WTC11 (cell line): ENCODE data around the gene GDI1. TPM values are rescaled to one million over a fixed set of nuclear protein-coding genes. Genes with fewer than 3 reads are reported as not detected.

Experiments used
- ATAC-seq: fragments of 200-7000 bp; cut with Tn5 transposase; 2 replicates; pipeline ENCODE4 v1.10.0; 2021; ENCODE audit warnings: mild to moderate bottlenecking, moderate library complexity
- CTCF ChIA-PET: fragments of 300-600 bp; sonication (Branson Sonifier 250); formaldehyde crosslinking; loops from one replicate; lab custom pipeline; 2021; ENCODE audit warnings: antibody characterized with exemption; lab: Charles Lee
- POLR2A ChIA-PET: fragments of 350-600 bp; sonication (Branson Sonifier 250); formaldehyde crosslinking; loops from one replicate; lab custom pipeline; 2021; ENCODE audit warnings: antibody characterized with exemption; lab: Charles Lee
- DNase-seq: peaks from one replicate; pipeline ENCODE4 v3.0.0; 2021; ENCODE audit warnings: low spot score
- H3K27ac Mint-ChIP-seq: 2 replicates; pipeline ENCODE4 v1.8.0; 2021; ENCODE audit warnings: mixed read lengths
- H3K27me3 Mint-ChIP-seq: 2 replicates; pipeline ENCODE4 v1.8.0; 2021; ENCODE audit warnings: low read depth, mild to moderate bottlenecking, moderate library complexity, mixed read lengths
- H3K36me3 Mint-ChIP-seq: 2 replicates; pipeline ENCODE4 v1.8.0; 2021; ENCODE audit warnings: mixed read lengths
- H3K4me1 Mint-ChIP-seq: 2 replicates; pipeline ENCODE4 v1.8.0; 2022; ENCODE audit warnings: mixed read lengths
- H3K4me3 Mint-ChIP-seq: 2 replicates; pipeline ENCODE4 v1.8.0; 2021; ENCODE audit warnings: mild to moderate bottlenecking, moderate library complexity, mixed read lengths
- H3K9me3 Mint-ChIP-seq: 2 replicates; pipeline ENCODE4 v1.8.0; 2021; ENCODE audit warnings: mixed read lengths
- ELF4 ChIP-seq: sonication (generic); formaldehyde crosslinking; IDR thresholded peaks from 2 replicates; pipeline ENCODE4 v1.8.1; 2022; ENCODE audit warnings: low read depth, mild to moderate bottlenecking, moderate library complexity, missing genetic modification reagents
- FOXJ3 ChIP-seq: sonication (generic); formaldehyde crosslinking; IDR thresholded peaks from 2 replicates; pipeline ENCODE4 v1.9.0; 2021; ENCODE audit warnings: missing genetic modification reagents, mild to moderate bottlenecking, borderline replicate concordance
- FOXP1 ChIP-seq: sonication (generic); formaldehyde crosslinking; IDR thresholded peaks from 2 replicates; pipeline ENCODE4 v1.8.0; 2022; ENCODE audit warnings: missing genetic modification reagents, mild to moderate bottlenecking, moderate library complexity, borderline replicate concordance
- GRHL2 ChIP-seq: fragments of 250-450 bp; sonication (Bioruptor Pico); IDR thresholded peaks from 2 replicates; pipeline ENCODE4 v1.8.0; 2022; ENCODE audit warnings: mild to moderate bottlenecking, moderate library complexity; ENCODE audit not compliant: insufficient replicate concordance, severe bottlenecking
- NR3C1 ChIP-seq: sonication (generic); formaldehyde crosslinking; conservative IDR thresholded peaks from 2 replicates; pipeline ENCODE4 v1.8.1; 2023; ENCODE audit warnings: low read depth, mild to moderate bottlenecking, missing genetic modification reagents
- OVOL2 ChIP-seq: fragments of 250-450 bp; sonication (Bioruptor Pico); IDR thresholded peaks from 2 replicates; pipeline ENCODE4 v1.9.0; 2021; ENCODE audit warnings: mild to moderate bottlenecking, borderline replicate concordance
- RELA ChIP-seq: sonication (generic); formaldehyde crosslinking; IDR thresholded peaks from 2 replicates; pipeline ENCODE4 v1.8.1; 2022; ENCODE audit warnings: missing genetic modification reagents, mild to moderate bottlenecking, borderline replicate concordance
- SOX15 ChIP-seq: fragments of 250-450 bp; sonication (Bioruptor Pico); IDR thresholded peaks from 2 replicates; pipeline ENCODE4 v1.9.0; 2021; ENCODE audit warnings: mild to moderate bottlenecking
- TEAD4 ChIP-seq: sonication (generic); formaldehyde crosslinking; IDR thresholded peaks from 2 replicates; pipeline ENCODE4 v1.8.0; 2022; ENCODE audit warnings: mild to moderate bottlenecking, missing genetic modification reagents
- ZNF423 ChIP-seq: fragments of 250-450 bp; sonication (Bioruptor Pico); IDR thresholded peaks from 2 replicates; pipeline ENCODE4 v2.1.2; 2022; ENCODE audit warnings: mild to moderate bottlenecking, moderate library complexity
- total RNA-seq: library from RNA; stranded (reverse); gene quantifications from 3 replicates; pipeline ENCODE4 v1.2.3, GENCODE V29; 2021
- TF ChIP-seq, protein P1 (sequence below): sonication (generic); formaldehyde crosslinking; IDR thresholded peaks from 2 replicates; pipeline ENCODE4 v1.8.0; 2023; ENCODE audit warnings: mild to moderate bottlenecking, missing genetic modification reagents
- TF ChIP-seq, protein P2 (sequence below): sonication (generic); formaldehyde crosslinking; IDR thresholded peaks from 2 replicates; pipeline ENCODE4 v1.8.1; 2023; ENCODE audit warnings: mild to moderate bottlenecking, moderate library complexity, missing genetic modification reagents
- TF ChIP-seq, protein P3 (sequence below): sonication (generic); formaldehyde crosslinking; IDR thresholded peaks from 2 replicates; pipeline ENCODE4 v1.8.1; 2022; ENCODE audit warnings: low read depth, missing genetic modification reagents, borderline replicate concordance
- TF ChIP-seq, protein P4 (sequence below): sonication (generic); formaldehyde crosslinking; IDR thresholded peaks from 2 replicates; pipeline ENCODE4 v1.8.0; 2022; ENCODE audit warnings: mild to moderate bottlenecking, missing genetic modification reagents
- TF ChIP-seq, protein P5 (sequence below): sonication (generic); formaldehyde crosslinking; IDR thresholded peaks from 2 replicates; pipeline ENCODE4 v1.8.0; 2023; ENCODE audit warnings: missing genetic modification reagents, mild to moderate bottlenecking, borderline replicate concordance
- TF ChIP-seq, protein P6 (sequence below): sonication (generic); formaldehyde crosslinking; IDR thresholded peaks from 2 replicates; pipeline ENCODE4 v1.8.0; 2023; ENCODE audit warnings: missing genetic modification reagents
- TF ChIP-seq, protein P7 (sequence below): fragments of 250-450 bp; sonication (Bioruptor Pico); IDR thresholded peaks from 2 replicates; pipeline ENCODE4 v1.8.0; 2021; ENCODE audit warnings: mild to moderate bottlenecking

GDI1 gene
- total RNA-seq, 1 experiment from 2014 or later: 108 TPM

DNA sequence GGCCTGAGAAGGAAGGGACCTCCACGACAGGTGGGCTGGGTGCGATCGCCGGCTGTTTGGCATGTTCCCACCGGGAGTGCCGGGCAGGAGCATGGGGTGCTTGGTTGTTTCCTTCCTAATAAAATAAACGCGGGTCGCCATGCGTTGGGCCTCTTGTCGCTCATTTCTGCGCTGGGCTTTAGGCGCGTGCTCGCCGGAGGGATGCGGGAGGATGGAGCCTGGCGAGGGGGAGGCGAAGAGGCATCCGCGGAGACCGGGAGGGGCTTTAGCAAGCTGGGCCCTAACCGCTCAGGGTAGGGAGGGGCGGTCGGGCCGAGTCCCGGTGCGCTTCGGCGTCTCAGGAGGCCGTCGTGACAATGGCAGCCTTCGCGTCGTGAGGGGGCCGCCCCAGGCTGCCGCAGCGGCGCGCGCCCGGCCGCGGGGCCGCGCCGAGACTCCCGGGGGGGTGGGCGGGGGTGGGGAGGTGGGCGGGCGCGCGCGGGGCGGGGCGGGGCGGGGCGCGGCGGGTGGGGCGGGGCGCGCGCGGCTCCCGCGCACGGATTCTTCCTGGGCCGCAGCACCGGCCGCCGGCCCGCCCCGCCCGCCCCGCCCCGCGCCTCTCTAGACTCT lies 476 bp upstream of the GDI1 start (continued):
- TF ChIP-seq OVOL2 (CRISPR knock-in tag): no peak

DNA sequence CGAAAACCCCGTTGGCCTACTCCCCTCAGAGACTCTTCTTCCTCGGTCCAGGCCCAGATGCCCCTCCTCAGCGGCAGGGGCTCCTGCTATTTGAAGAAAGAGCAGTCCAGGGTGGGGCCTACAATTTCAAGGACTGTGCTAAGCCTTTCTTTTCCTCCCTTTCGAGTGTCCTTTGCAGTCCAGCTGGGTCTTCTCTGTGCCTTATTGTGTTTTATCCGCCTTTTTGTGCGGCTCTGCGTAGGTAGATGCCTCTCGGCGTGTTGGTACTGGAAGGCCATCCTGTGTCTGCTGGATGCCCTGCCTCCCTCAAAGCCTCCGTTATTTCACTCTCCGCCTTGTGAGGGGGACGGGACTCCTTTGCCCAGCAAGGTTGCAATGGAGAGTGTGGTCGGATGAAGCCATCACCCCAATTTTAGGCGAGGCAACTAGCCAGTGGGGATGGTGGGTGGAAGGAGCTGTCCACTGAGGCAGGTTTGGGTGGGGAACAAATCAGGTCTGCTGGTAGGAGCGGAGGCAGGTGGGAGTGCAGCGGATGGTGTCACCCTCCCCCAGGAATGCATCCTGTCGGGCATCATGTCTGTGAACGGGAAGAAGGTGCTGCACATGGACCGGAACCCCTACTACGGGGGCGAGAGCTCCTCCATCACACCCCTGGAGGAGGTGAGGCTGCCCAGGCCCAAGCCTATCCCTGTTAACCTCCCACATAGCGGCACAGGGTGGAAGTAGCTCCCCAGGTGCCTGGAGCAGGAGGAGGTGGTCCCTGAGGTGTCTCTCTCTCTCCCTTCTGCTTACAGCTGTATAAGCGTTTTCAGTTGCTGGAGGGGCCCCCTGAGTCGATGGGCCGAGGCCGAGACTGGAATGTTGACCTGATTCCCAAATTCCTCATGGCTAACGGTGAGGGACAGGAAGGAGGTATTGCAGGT lies 1.3 kb downstream of the GDI1 start:
- no peak for TF ChIP-seq GRHL2 (CRISPR knock-in tag)
- TF ChIP-seq, protein P1, sequence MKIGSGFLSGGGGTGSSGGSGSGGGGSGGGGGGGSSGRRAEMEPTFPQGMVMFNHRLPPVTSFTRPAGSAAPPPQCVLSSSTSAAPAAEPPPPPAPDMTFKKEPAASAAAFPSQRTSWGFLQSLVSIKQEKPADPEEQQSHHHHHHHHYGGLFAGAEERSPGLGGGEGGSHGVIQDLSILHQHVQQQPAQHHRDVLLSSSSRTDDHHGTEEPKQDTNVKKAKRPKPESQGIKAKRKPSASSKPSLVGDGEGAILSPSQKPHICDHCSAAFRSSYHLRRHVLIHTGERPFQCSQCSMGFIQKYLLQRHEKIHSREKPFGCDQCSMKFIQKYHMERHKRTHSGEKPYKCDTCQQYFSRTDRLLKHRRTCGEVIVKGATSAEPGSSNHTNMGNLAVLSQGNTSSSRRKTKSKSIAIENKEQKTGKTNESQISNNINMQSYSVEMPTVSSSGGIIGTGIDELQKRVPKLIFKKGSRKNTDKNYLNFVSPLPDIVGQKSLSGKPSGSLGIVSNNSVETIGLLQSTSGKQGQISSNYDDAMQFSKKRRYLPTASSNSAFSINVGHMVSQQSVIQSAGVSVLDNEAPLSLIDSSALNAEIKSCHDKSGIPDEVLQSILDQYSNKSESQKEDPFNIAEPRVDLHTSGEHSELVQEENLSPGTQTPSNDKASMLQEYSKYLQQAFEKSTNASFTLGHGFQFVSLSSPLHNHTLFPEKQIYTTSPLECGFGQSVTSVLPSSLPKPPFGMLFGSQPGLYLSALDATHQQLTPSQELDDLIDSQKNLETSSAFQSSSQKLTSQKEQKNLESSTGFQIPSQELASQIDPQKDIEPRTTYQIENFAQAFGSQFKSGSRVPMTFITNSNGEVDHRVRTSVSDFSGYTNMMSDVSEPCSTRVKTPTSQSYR (CRISPR knock-in tag): no peak
- TF ChIP-seq ELF4 (CRISPR knock-in tag): no peak
- TF ChIP-seq OVOL2 (CRISPR knock-in tag): no peak
- TF ChIP-seq, protein P2, sequence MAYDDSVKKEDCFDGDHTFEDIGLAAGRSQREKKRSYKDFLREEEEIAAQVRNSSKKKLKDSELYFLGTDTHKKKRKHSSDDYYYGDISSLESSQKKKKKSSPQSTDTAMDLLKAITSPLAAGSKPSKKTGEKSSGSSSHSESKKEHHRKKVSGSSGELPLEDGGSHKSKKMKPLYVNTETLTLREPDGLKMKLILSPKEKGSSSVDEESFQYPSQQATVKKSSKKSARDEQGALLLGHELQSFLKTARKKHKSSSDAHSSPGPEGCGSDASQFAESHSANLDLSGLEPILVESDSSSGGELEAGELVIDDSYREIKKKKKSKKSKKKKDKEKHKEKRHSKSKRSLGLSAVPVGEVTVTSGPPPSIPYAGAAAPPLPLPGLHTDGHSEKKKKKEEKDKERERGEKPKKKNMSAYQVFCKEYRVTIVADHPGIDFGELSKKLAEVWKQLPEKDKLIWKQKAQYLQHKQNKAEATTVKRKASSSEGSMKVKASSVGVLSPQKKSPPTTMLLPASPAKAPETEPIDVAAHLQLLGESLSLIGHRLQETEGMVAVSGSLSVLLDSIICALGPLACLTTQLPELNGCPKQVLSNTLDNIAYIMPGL (CRISPR knock-in tag): no peak
- TF ChIP-seq, protein P3, sequence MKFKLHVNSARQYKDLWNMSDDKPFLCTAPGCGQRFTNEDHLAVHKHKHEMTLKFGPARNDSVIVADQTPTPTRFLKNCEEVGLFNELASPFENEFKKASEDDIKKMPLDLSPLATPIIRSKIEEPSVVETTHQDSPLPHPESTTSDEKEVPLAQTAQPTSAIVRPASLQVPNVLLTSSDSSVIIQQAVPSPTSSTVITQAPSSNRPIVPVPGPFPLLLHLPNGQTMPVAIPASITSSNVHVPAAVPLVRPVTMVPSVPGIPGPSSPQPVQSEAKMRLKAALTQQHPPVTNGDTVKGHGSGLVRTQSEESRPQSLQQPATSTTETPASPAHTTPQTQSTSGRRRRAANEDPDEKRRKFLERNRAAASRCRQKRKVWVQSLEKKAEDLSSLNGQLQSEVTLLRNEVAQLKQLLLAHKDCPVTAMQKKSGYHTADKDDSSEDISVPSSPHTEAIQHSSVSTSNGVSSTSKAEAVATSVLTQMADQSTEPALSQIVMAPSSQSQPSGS (CRISPR knock-in tag): no peak
- TF ChIP-seq FOXJ3: no peak
- TF ChIP-seq, protein P4, sequence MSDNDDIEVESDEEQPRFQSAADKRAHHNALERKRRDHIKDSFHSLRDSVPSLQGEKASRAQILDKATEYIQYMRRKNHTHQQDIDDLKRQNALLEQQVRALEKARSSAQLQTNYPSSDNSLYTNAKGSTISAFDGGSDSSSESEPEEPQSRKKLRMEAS (CRISPR knock-in tag): no peak
- TF ChIP-seq, protein P5, sequence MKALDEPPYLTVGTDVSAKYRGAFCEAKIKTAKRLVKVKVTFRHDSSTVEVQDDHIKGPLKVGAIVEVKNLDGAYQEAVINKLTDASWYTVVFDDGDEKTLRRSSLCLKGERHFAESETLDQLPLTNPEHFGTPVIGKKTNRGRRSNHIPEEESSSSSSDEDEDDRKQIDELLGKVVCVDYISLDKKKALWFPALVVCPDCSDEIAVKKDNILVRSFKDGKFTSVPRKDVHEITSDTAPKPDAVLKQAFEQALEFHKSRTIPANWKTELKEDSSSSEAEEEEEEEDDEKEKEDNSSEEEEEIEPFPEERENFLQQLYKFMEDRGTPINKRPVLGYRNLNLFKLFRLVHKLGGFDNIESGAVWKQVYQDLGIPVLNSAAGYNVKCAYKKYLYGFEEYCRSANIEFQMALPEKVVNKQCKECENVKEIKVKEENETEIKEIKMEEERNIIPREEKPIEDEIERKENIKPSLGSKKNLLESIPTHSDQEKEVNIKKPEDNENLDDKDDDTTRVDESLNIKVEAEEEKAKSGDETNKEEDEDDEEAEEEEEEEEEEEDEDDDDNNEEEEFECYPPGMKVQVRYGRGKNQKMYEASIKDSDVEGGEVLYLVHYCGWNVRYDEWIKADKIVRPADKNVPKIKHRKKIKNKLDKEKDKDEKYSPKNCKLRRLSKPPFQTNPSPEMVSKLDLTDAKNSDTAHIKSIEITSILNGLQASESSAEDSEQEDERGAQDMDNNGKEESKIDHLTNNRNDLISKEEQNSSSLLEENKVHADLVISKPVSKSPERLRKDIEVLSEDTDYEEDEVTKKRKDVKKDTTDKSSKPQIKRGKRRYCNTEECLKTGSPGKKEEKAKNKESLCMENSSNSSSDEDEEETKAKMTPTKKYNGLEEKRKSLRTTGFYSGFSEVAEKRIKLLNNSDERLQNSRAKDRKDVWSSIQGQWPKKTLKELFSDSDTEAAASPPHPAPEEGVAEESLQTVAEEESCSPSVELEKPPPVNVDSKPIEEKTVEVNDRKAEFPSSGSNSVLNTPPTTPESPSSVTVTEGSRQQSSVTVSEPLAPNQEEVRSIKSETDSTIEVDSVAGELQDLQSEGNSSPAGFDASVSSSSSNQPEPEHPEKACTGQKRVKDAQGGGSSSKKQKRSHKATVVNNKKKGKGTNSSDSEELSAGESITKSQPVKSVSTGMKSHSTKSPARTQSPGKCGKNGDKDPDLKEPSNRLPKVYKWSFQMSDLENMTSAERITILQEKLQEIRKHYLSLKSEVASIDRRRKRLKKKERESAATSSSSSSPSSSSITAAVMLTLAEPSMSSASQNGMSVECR (CRISPR knock-in tag): no peak
- TF ChIP-seq NR3C1 (CRISPR knock-in tag): no peak
- no peak for TF ChIP-seq RELA (CRISPR knock-in tag)
- no peak for TF ChIP-seq FOXP1 (CRISPR knock-in tag)
- no peak for TF ChIP-seq SOX15
- TF ChIP-seq, protein P6, sequence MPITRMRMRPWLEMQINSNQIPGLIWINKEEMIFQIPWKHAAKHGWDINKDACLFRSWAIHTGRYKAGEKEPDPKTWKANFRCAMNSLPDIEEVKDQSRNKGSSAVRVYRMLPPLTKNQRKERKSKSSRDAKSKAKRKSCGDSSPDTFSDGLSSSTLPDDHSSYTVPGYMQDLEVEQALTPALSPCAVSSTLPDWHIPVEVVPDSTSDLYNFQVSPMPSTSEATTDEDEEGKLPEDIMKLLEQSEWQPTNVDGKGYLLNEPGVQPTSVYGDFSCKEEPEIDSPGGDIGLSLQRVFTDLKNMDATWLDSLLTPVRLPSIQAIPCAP (CRISPR knock-in tag): no peak
- no peak for TF ChIP-seq TEAD4 (CRISPR knock-in tag)
- TF ChIP-seq, protein P7, sequence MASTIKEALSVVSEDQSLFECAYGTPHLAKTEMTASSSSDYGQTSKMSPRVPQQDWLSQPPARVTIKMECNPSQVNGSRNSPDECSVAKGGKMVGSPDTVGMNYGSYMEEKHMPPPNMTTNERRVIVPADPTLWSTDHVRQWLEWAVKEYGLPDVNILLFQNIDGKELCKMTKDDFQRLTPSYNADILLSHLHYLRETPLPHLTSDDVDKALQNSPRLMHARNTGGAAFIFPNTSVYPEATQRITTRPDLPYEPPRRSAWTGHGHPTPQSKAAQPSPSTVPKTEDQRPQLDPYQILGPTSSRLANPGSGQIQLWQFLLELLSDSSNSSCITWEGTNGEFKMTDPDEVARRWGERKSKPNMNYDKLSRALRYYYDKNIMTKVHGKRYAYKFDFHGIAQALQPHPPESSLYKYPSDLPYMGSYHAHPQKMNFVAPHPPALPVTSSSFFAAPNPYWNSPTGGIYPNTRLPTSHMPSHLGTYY (CRISPR knock-in tag): no peak
- TF ChIP-seq ZNF423: no peak
- ChIA-PET CTCF (no interaction called here), POLR2A (interaction anchor here (1.0 kb wide), 1 partner anchor 40 kb away, joined by 3 read pairs; the partner anchor contains the start of gene LAGE3)
- ATAC-seq (no peak), DNase-seq (no peak)
- no peaks in the 10 kb centered on the region for H3K9me3 Mint-ChIP-seq
- peaks cover 17% of the 10 kb centered on the region for H3K36me3 Mint-ChIP-seq
- H3K4me3 Mint-ChIP-seq: peak overlapping the region; percentile 83
- no peaks in the 10 kb centered on the region for H3K27me3 Mint-ChIP-seq
- H3K27ac Mint-ChIP-seq: peak overlapping the region; percentile 23; the same call in 1 of the 2 replicates
- H3K4me1 Mint-ChIP-seq: peaks cover 12% of the 10 kb centered on the region
